ENCODE data around the gene SOX5. TPM values are rescaled to one million over a fixed set of nuclear protein-coding genes. Genes with fewer than 3 reads are reported as not detected.

Gene SOX5
- total and polyA plus RNA-seq, 9 donors = 1.6 to 7.3 (median 2.5) TPM

DNA sequence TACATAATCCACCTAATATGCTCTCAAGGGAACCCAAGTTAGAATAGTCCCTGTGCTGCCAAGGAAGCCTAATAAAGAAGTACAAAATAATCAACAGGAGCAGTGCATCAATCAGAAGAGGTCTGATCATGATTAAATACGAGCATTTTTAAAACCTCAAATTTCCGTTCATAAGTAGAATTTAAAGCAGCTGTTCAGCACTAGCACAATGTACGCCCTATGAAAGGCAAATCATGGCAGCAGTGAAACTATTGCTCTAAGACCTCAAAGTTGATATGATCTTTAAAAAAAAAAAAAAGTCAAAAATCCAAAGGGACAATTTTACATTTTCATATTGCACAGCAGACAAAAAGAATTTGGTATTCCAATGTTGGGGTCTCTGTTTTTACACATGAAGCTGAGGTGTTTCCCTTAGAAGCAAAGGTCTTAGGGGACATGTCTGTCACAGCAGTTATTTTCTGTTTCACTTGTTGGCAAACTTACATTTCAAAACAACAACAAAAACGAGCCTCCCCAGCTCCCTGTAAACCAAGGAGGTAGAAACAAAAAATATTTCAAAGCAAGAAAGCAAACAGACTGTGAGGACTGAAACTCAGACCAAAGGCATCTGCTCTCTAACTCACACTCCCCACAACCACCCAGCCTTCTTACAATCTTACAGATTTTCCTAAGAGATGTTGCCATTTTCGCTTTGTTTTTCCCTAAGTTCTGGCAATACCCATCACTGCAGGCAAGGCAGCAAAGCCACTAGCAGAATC lies 28.2 kb downstream of the SOX5 start:
- H3K36me3 ChIP-seq (ENCODE audit: control insufficient read depth, insufficient read depth, low read length) = no peaks in the 10 kb centered on the region
- peak; percentile 7 for DNase-seq
- H3K27ac ChIP-seq (ENCODE audit: low read length) = no peak overlapping the region
- H3K27me3 ChIP-seq (ENCODE audit: control insufficient read depth, insufficient read depth, low read length) = no peaks in the 10 kb centered on the region
- no peaks in the 10 kb centered on the region for H3K4me1 ChIP-seq (ENCODE audit: control insufficient read depth, insufficient read depth, low read length)
- no peaks in the 10 kb centered on the region for H3K9me3 ChIP-seq (replicated peaks; ENCODE audit: control insufficient read depth, low read depth, low read length)
- H3K4me3 ChIP-seq (ENCODE audit: low read length) = no peak overlapping the region
- 20% methylated on average over 2 of the region's 5 CpGs for WGBS (ENCODE audit: insufficient coverage)

DNA sequence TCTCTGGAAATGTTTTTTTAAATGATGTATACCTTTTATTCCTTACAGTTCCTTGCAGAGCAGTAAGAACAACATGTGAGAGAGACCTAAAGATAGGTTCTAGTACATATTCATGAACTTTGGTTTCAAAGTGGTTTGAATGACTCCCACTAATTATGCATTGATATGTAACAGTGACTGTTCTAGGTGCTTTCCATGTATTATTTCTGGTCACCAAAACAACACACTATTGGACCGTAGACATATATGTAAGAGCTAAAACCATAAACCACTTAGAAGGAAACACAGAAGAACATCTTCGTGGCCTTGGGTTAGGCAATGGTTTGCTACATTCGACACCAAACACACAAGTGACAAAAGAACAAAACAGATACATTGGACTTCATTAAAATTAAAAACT lies 37.9 kb downstream of the SOX5 start:
- WGBS (ENCODE audit: insufficient coverage) = no CpG with 5 or more reads among the region's 3 CpGs
- no peak overlapping the region for H3K27ac ChIP-seq (ENCODE audit: low read length)
- no peaks in the 10 kb centered on the region for H3K4me1 ChIP-seq (ENCODE audit: control insufficient read depth, insufficient read depth, low read length)
- H3K9me3 ChIP-seq (replicated peaks; ENCODE audit: control insufficient read depth, low read depth, low read length) = no peaks in the 10 kb centered on the region
- no peaks in the 10 kb centered on the region for H3K27me3 ChIP-seq (ENCODE audit: control insufficient read depth, insufficient read depth, low read length)
- no peaks in the 10 kb centered on the region for H3K36me3 ChIP-seq (ENCODE audit: control insufficient read depth, insufficient read depth, low read length)
- DNase-seq = no peak
- H3K4me3 ChIP-seq (ENCODE audit: low read length) = no peak overlapping the region

DNA sequence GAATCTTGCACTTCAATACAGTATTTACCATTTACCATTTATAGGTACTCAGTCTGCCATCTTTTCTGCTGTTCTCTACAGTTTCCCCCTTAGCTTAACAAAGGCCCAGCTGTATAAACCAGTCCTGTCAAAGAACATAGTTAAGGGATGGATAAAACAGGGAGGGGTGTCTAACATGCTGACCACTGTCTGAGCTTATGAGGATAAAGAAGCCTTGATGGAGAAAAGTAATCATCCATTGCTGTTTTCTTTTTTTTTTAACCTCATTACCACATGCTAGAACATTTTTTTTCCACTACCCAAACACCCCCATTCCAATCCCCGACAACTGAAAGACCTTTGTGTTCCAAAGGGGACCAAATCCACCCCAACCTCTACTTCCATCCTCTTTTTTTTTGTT lies 39.9 kb downstream of the SOX5 start:
- no peak overlapping the region for H3K27ac ChIP-seq (ENCODE audit: low read length)
- no peaks in the 10 kb centered on the region for H3K27me3 ChIP-seq (ENCODE audit: control insufficient read depth, insufficient read depth, low read length)
- no peaks in the 10 kb centered on the region for H3K36me3 ChIP-seq (ENCODE audit: control insufficient read depth, insufficient read depth, low read length)
- no peak for DNase-seq
- H3K4me3 ChIP-seq (ENCODE audit: low read length) = no peak overlapping the region
- WGBS (ENCODE audit: insufficient coverage) = no CpG with 5 or more reads among the region's 1 CpG
- H3K9me3 ChIP-seq (replicated peaks; ENCODE audit: control insufficient read depth, low read depth, low read length) = no peaks in the 10 kb centered on the region
- no peaks in the 10 kb centered on the region for H3K4me1 ChIP-seq (ENCODE audit: control insufficient read depth, insufficient read depth, low read length)

DNA sequence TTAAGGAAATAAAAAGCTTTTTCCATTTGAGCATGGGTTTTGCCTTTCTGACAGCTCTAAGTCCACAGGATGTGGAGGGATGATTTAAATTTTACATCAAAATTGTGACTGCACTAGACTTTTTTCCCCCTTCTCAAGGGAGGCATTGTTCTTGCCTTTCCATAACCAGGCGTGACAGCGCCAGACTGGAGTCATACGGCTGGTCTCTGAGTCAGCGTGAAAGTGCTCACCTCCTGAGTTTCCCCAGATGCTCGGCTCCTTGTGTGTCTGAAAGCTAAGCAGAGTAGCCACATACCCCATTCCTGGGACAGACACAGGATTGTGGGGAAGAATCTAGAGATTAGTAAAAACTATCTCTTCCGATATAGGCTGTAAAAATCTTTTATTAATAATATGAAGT lies 43.1 kb downstream of the SOX5 start:
- no peaks in the 10 kb centered on the region for H3K36me3 ChIP-seq (ENCODE audit: control insufficient read depth, insufficient read depth, low read length)
- no peaks in the 10 kb centered on the region for H3K9me3 ChIP-seq (replicated peaks; ENCODE audit: control insufficient read depth, low read depth, low read length)
- no peaks in the 10 kb centered on the region for H3K27me3 ChIP-seq (ENCODE audit: control insufficient read depth, insufficient read depth, low read length)
- no peak overlapping the region for H3K27ac ChIP-seq (ENCODE audit: low read length)
- H3K4me3 ChIP-seq (ENCODE audit: low read length) = no peak overlapping the region
- no peaks in the 10 kb centered on the region for H3K4me1 ChIP-seq (ENCODE audit: control insufficient read depth, insufficient read depth, low read length)
- no CpG with 5 or more reads among the region's 6 CpGs for WGBS (ENCODE audit: insufficient coverage)
- DNase-seq = peak; percentile 7

DNA sequence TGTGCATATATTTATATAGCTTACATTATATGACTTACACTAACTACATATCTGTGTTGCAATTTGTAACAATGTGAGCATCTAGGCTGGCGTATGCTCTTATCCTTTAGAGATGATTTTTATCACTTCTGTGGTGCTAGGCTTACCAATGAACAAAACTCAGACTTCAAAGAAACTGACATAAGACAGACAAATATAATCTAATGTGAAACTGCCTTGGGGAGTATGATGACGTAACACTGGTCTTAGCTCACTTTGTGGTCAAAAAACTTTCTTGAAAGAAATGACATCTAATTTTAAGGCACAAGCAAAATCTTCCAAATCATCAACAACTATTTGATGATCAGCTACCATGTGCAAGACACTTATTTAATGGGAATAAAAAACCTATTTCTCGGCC lies 50.0 kb downstream of the SOX5 start:
- no CpG with 5 or more reads among the region's 3 CpGs for WGBS (ENCODE audit: insufficient coverage)
- no peak for DNase-seq

DNA sequence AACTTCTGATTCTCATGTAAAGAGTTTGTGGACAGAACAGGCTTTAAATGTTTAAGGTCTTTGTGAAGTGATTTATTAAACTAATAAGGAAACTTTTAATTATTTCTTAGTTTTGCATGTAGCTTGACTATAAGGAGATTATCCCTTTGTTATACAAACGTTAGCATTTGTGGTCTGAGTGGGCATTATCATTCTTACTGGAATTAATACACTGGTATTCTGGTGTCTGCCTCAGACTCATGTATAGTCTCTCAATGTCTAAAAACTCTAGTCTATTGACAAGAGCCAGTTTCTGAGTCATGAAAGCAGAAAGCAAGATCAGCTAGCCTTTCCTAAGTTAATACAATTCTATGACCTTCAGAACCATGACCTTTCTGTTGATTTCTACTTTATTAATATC lies 51.3 kb downstream of the SOX5 start:
- DNase-seq = no peak
- H3K27ac ChIP-seq (ENCODE audit: low read length) = no peak overlapping the region
- no peaks in the 10 kb centered on the region for H3K9me3 ChIP-seq (replicated peaks; ENCODE audit: control insufficient read depth, low read depth, low read length)
- no peak overlapping the region for H3K4me3 ChIP-seq (ENCODE audit: low read length)
- H3K27me3 ChIP-seq (ENCODE audit: control insufficient read depth, insufficient read depth, low read length) = no peaks in the 10 kb centered on the region
- H3K36me3 ChIP-seq (ENCODE audit: control insufficient read depth, insufficient read depth, low read length) = no peaks in the 10 kb centered on the region
- no peaks in the 10 kb centered on the region for H3K4me1 ChIP-seq (ENCODE audit: control insufficient read depth, insufficient read depth, low read length)
- no CpG with 5 or more reads among the region's 1 CpG for WGBS (ENCODE audit: insufficient coverage)

More for the DNA sequence above, 50.0 kb downstream of the SOX5 start:
- Histone ChIP-seq H3K36me3 (ENCODE audit: control insufficient read depth, insufficient read depth, low read length) (no peaks in the 10 kb centered on the region), H3K27me3 (ENCODE audit: control insufficient read depth, insufficient read depth, low read length) (no peaks in the 10 kb centered on the region), H3K27ac (ENCODE audit: low read length) (no peak overlapping the region), H3K4me1 (ENCODE audit: control insufficient read depth, insufficient read depth, low read length) (no peaks in the 10 kb centered on the region), H3K9me3 (replicated peaks; ENCODE audit: control insufficient read depth, low read depth, low read length) (no peaks in the 10 kb centered on the region), H3K4me3 (ENCODE audit: low read length) (no peak overlapping the region)

DNA sequence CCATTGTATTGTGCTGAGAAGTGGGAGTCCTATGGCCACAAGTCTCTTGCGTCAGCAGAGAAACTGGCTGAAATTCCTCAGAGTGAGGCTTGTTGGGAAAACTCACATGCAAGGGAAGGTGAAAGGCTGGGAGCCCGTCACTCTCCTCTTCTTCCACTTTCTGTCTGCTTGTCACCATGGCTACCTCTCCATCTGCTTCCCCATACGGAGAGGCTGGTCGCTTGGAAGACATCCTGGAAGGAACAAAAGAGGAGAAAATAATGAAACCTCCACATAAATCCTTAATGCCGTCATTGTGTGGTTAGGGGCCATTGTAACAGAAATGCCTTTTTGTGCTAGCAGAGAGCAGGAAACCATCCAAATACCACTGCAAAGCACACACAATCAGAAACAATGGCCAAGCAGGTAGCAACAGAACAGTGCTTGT lies 53.7 kb downstream of the SOX5 start:
- DNase-seq = peak; percentile 22
- no peaks in the 10 kb centered on the region for H3K27me3 ChIP-seq (ENCODE audit: control insufficient read depth, insufficient read depth, low read length)
- peak overlapping the region; percentile 6 for H3K27ac ChIP-seq (ENCODE audit: low read length)
- 80% methylated on average over 1 of the region's 5 CpGs for WGBS (ENCODE audit: insufficient coverage)
- H3K4me1 ChIP-seq (ENCODE audit: control insufficient read depth, insufficient read depth, low read length) = no peaks in the 10 kb centered on the region
- no peaks in the 10 kb centered on the region for H3K9me3 ChIP-seq (replicated peaks; ENCODE audit: control insufficient read depth, low read depth, low read length)
- H3K36me3 ChIP-seq (ENCODE audit: control insufficient read depth, insufficient read depth, low read length) = no peaks in the 10 kb centered on the region
- H3K4me3 ChIP-seq (ENCODE audit: low read length) = no peak overlapping the region

DNA sequence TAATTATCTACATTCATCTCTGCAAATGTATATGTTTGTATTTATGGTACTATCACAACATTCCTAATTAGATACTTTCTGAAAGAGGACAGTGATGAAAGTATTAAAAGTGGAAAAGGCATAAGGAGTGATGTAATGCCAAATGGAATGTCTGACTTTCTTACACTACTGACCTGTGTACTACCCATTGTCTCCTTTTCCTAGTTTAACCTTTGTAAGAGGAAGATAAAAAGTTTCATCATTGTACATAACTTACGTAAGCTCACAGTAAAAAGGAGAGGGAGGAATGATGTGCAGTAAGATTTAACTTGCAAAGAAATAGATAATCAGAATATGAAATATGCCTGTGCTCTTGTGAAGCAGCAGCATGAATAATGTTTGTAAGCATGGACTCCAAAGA lies 55.9 kb downstream of the SOX5 start:
- Histone ChIP-seq H3K4me3 (ENCODE audit: low read length) (no peak overlapping the region), H3K4me1 (ENCODE audit: control insufficient read depth, insufficient read depth, low read length) (no peaks in the 10 kb centered on the region), H3K27ac (ENCODE audit: low read length) (no peak overlapping the region), H3K9me3 (replicated peaks; ENCODE audit: control insufficient read depth, low read depth, low read length) (no peaks in the 10 kb centered on the region), H3K27me3 (ENCODE audit: control insufficient read depth, insufficient read depth, low read length) (no peaks in the 10 kb centered on the region), H3K36me3 (ENCODE audit: control insufficient read depth, insufficient read depth, low read length) (no peaks in the 10 kb centered on the region)
- no peak for DNase-seq
- WGBS (ENCODE audit: insufficient coverage) = no CpG with 5 or more reads among the region's 1 CpG

DNA sequence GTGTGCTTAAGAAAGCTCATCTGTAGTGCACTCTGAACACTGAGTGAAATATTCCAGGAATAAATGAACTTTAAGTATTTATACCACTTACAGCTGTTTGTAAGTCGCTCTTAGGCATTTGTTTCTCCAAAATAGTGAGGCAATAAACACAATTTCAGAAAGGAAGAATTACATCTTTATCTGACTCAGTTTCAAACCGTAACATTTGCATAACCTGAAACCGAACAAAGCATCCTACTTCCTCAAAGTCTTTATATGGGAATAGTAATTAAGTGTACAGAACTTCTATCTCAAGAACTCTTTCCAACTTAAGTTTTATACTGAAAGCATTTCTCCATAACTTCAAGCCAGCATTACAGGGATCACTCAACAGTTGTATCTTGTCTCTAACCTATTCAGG lies 58.4 kb downstream of the SOX5 start:
- Histone ChIP-seq H3K27ac (ENCODE audit: low read length) (no peak overlapping the region), H3K4me1 (ENCODE audit: control insufficient read depth, insufficient read depth, low read length) (no peaks in the 10 kb centered on the region), H3K4me3 (ENCODE audit: low read length) (no peak overlapping the region), H3K36me3 (ENCODE audit: control insufficient read depth, insufficient read depth, low read length) (no peaks in the 10 kb centered on the region), H3K9me3 (replicated peaks; ENCODE audit: control insufficient read depth, low read depth, low read length) (no peaks in the 10 kb centered on the region), H3K27me3 (ENCODE audit: control insufficient read depth, insufficient read depth, low read length) (no peaks in the 10 kb centered on the region)
- no CpG with 5 or more reads among the region's 3 CpGs for WGBS (ENCODE audit: insufficient coverage)
- DNase-seq = no peak

DNA sequence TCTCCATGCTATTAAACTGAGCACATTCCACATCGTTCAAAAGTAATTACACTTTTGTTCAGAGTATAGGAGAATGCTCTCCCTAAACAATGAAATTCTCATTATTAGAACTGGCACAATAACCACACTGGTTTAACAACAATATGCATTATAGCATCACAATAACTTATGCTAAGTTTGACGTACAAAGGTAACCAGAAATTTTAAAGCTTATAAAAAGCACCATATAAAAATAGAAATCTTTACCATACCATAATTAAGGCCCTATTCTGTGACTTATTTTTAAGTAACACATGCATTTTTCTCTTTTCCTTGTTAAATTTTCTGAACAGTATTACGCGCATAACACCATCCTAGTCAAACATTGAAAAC lies 60.4 kb downstream of the SOX5 start:
- no peaks in the 10 kb centered on the region for H3K36me3 ChIP-seq (ENCODE audit: control insufficient read depth, insufficient read depth, low read length)
- WGBS (ENCODE audit: insufficient coverage) = no CpG with 5 or more reads among the region's 4 CpGs
- no peaks in the 10 kb centered on the region for H3K27me3 ChIP-seq (ENCODE audit: control insufficient read depth, insufficient read depth, low read length)
- H3K27ac ChIP-seq (ENCODE audit: low read length) = no peak overlapping the region
- H3K4me1 ChIP-seq (ENCODE audit: control insufficient read depth, insufficient read depth, low read length) = no peaks in the 10 kb centered on the region
- no peak for DNase-seq
- no peak overlapping the region for H3K4me3 ChIP-seq (ENCODE audit: low read length)
- no peaks in the 10 kb centered on the region for H3K9me3 ChIP-seq (replicated peaks; ENCODE audit: control insufficient read depth, low read depth, low read length)

Data from muscle of leg (tissue), 11 donors.